ENCODE results near the gene ABHD5. TPM values are rescaled to one million over a fixed set of nuclear protein-coding genes. Genes with fewer than 3 reads are reported as not detected.

Gene ABHD5
- total and polyA plus RNA-seq, 2 of the 13 experiments (the other 11 are each of a cell fraction or from before 2014, with no cell fraction given): 4.5 to 13.3 TPM

GRCh38 chr3:43727930-43728329, 37.2 kb downstream of the ABHD5 start:
- H2AFZ ChIP-seq (ENCODE audit: low read length): no peak overlapping the region
- H3K4me1 ChIP-seq (ENCODE audit: insufficient read depth, low read length): peaks cover 10% of the 10 kb centered on the region; the same call in 1 of the 2 replicates
- in situ Hi-C loops (cut with HindIII; ENCODE audit: extremely low pct_ligation_motif_present, low pct_unique_long_range_greater_than_20kb) (no loop called here), intact Hi-C loops (cut with micrococcal nuclease; ENCODE audit: unreplicated experiment) (no loop called here)
- no peaks in the 10 kb centered on the region for H3K36me3 ChIP-seq (replicated peaks in 1 of 2; ENCODE audit: control insufficient read depth in 1 of 2, insufficient read depth in 2 of 2, low read length in 2 of 2)
- H3K4me2 ChIP-seq (ENCODE audit: low read depth, low read length): no peak overlapping the region
- TF ChIP-seq PRDM15 (CRISPR knock-in tag; IDR thresholded peaks at IDR 0.05): no peak
- TF ChIP-seq ZNF382 (CRISPR knock-in tag; IDR thresholded peaks at IDR 0.05; ENCODE audit: borderline replicate concordance): no peak
- no peak for TF ChIP-seq ZC3H13 (CRISPR knock-in tag; IDR thresholded peaks at IDR 0.05)
- TF ChIP-seq ZMAT5 (CRISPR knock-in tag; IDR thresholded peaks at IDR 0.05; ENCODE audit: borderline replicate concordance, low read depth): no peak
- TF ChIP-seq ATF5 (CRISPR knock-in tag; IDR thresholded peaks at IDR 0.05; ENCODE audit: low read depth): no peak
- no peak for TF ChIP-seq E2F1 (CRISPR knock-in tag; IDR thresholded peaks at IDR 0.05)
- ChIA-PET POLR2A (no interaction called here), CTCF (ENCODE audit: low intra/inter-chr PET ratio, low total read pairs) (no interaction called here)
- no peaks in the 10 kb centered on the region for H4K20me1 ChIP-seq (ENCODE audit: insufficient read depth, low read length)
- no peak for ATAC-seq
- no peaks in the 10 kb centered on the region for H3K79me2 ChIP-seq (ENCODE audit: insufficient read depth, low read length)
- no peak overlapping the region for H3K4me3 ChIP-seq (replicated peaks in 1 of 3; ENCODE audit: insufficient read depth in 1 of 3, low read depth in 2 of 3, low read length in 3 of 3)
- no peaks in the 10 kb centered on the region for H3K9me3 ChIP-seq (ENCODE audit: low read length)
- no peak overlapping the region for H3K27ac ChIP-seq (ENCODE audit: extremely low read length, insufficient read depth, low read length)
- FAIRE-seq: no peak
- no TSS peak for BruUV-seq (replicated peaks)
- H3K9ac ChIP-seq (ENCODE audit: insufficient read depth, low read depth, low read length): no peak overlapping the region
- no peaks in the 10 kb centered on the region for H3K27me3 ChIP-seq (ENCODE audit: control insufficient read depth in 1 of 2, insufficient read depth in 2 of 2, low read length in 2 of 2)
- DNase-seq (ENCODE audit: low spot score): no peak
- WGBS (ENCODE audit: low lambda C conversion rate): 95% methylated on average over 3 of the region's 3 CpGs

Measured in HepG2 (cell line).